Stimulated activated CD4-positive, alpha-beta T cell treated with anti-CD3 and anti-CD28 coated beads, Interleukin-4, amount 100 ng/mL, for 1 hour (primary cell): ENCODE measurements around the gene CCDC121.

Experiments
- DNase-seq: peaks from one replicate; pipeline ENCODE4 v3.0.0-alpha.2; 2020

CCDC121 gene

GRCh38 chr2:27628767-27629709, at the start of gene CCDC121, which contains the start of gene GPN1:
Gene CCDC121 (minus strand): TSS chr2:27629012. CDS start chr2:27627799, 1,213 bp downstream.
Gene GPN1 (plus strand): TSS chr2:27629050. CDS start chr2:27629059, 9 bp downstream.
- peak; percentile 93 for DNase-seq

- DNase-seq = no peak
Observed at GRCh38 chr2:27672723-27673486, 44.1 kb upstream of the CCDC121 start.

GRCh38 chr2:27671235-27671634, 42.4 kb upstream of the CCDC121 start:
- no peak for DNase-seq

- no peak for DNase-seq
Observed at GRCh38 chr2:27667446-27667845, 38.6 kb upstream of the CCDC121 start.

GRCh38 chr2:27664622-27665363, 36.0 kb upstream of the CCDC121 start:
- DNase-seq = no peak

GRCh38 chr2:27664154-27664574, 35.4 kb upstream of the CCDC121 start:
- no peak for DNase-seq

GRCh38 chr2:27663285-27664153, 34.7 kb upstream of the CCDC121 start, which contains the start of the genes SLC4A1AP and SUPT7L:
Gene SLC4A1AP (plus strand): TSS chr2:27663889. CDS start chr2:27663915, 26 bp downstream.
Gene SUPT7L (minus strand): TSS chr2:27663614. CDS start chr2:27662192, 1,422 bp downstream.
- DNase-seq = peak; percentile 67

- no peak for DNase-seq
Observed at GRCh38 chr2:27661371-27661770, 32.6 kb upstream of the CCDC121 start.

GRCh38 chr2:27655155-27655951, 26.5 kb upstream of the CCDC121 start:
- no peak for DNase-seq

- no peak for DNase-seq
Observed at GRCh38 chr2:27653397-27653796, 24.6 kb upstream of the CCDC121 start.

- DNase-seq = no peak
Observed at GRCh38 chr2:27652790-27653189, 24.0 kb upstream of the CCDC121 start.

- DNase-seq = no peak
Observed at GRCh38 chr2:27652341-27652740, 23.5 kb upstream of the CCDC121 start.

GRCh38 chr2:27651056-27651455, 22.2 kb upstream of the CCDC121 start:
- DNase-seq = no peak

- DNase-seq = no peak
Observed at GRCh38 chr2:27647737-27648136, 18.9 kb upstream of the CCDC121 start.

- DNase-seq = no peak
Observed at GRCh38 chr2:27647289-27647688, 18.5 kb upstream of the CCDC121 start.

- no peak for DNase-seq
Observed at GRCh38 chr2:27645197-27645596, 16.4 kb upstream of the CCDC121 start.

- no peak for DNase-seq
Observed at GRCh38 chr2:27640722-27641245, 12.0 kb upstream of the CCDC121 start.

- DNase-seq = no peak
Observed at GRCh38 chr2:27638709-27639108, 9.9 kb upstream of the CCDC121 start.

GRCh38 chr2:27638037-27638637, 9.3 kb upstream of the CCDC121 start:
- no peak for DNase-seq

- DNase-seq = no peak
Observed at GRCh38 chr2:27636766-27637165, 8.0 kb upstream of the CCDC121 start.
